ENCODE measurements around the gene NBAS.

Gene NBAS

DNA sequence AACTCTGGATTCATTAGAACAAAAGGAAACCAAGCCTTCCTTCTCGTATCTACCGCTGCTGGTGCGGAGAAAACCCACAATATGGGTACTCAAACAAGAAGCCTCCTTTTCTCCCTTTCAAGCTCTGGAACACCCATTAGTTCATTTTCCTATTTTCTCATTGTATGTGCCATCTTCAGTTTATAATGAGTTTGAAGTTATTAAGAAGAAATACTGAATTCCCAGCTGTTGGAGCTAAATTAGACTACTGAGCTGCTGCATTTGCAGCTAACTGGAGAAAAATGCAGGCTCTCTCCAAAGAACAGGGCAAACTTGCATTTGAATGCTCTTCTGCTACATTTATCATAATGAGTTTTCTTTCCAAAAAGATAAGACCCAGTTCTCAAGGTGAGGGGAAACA lies 398.5 kb downstream of the NBAS start:
- intact Hi-C loops (cut with DNase I; ENCODE audit: low total_unique reads), result no loop called here
- H3K4me1 ChIP-seq, result no peaks in the 10 kb centered on the region
- TF ChIP-seq, protein P1, sequence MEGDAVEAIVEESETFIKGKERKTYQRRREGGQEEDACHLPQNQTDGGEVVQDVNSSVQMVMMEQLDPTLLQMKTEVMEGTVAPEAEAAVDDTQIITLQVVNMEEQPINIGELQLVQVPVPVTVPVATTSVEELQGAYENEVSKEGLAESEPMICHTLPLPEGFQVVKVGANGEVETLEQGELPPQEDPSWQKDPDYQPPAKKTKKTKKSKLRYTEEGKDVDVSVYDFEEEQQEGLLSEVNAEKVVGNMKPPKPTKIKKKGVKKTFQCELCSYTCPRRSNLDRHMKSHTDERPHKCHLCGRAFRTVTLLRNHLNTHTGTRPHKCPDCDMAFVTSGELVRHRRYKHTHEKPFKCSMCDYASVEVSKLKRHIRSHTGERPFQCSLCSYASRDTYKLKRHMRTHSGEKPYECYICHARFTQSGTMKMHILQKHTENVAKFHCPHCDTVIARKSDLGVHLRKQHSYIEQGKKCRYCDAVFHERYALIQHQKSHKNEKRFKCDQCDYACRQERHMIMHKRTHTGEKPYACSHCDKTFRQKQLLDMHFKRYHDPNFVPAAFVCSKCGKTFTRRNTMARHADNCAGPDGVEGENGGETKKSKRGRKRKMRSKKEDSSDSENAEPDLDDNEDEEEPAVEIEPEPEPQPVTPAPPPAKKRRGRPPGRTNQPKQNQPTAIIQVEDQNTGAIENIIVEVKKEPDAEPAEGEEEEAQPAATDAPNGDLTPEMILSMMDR (IDR thresholded peaks at IDR 0.05), result no peak
- peaks cover 8 to 21% (median 10%) of the 10 kb centered on the region in 3 donors for H3K36me3 ChIP-seq
- H3K4me3 ChIP-seq, result no peak overlapping the region
- H3K9me3 ChIP-seq, result no peaks in the 10 kb centered on the region
- DNase-seq, result no peak
- H3K27me3 ChIP-seq, result no peaks in the 10 kb centered on the region
- H3K27ac ChIP-seq, result no peak overlapping the region

GRCh38 chr2:15160201-15160991 lies 400.7 kb downstream of the NBAS start:
- H3K27ac ChIP-seq, result no peak overlapping the region
- no peak overlapping the region for H3K4me3 ChIP-seq
- intact Hi-C loops (cut with DNase I; ENCODE audit: low total_unique reads), result no loop called here
- H3K4me1 ChIP-seq, result no peaks in the 10 kb centered on the region
- H3K27me3 ChIP-seq, result no peaks in the 10 kb centered on the region
- H3K36me3 ChIP-seq, result peaks cover 0 to under 1% (median 0%) of the 10 kb centered on the region in 3 donors
- TF ChIP-seq, protein P1 (IDR thresholded peaks at IDR 0.05), result no peak
- no peaks in the 10 kb centered on the region for H3K9me3 ChIP-seq
- DNase-seq, result no peak

GRCh38 chr2:15159751-15160177 lies 401.4 kb downstream of the NBAS start:
- no peaks in the 10 kb centered on the region for H3K27me3 ChIP-seq
- H3K9me3 ChIP-seq, result no peaks in the 10 kb centered on the region
- H3K4me1 ChIP-seq, result no peaks in the 10 kb centered on the region
- no peaks in the 10 kb centered on the region for H3K36me3 ChIP-seq
- H3K4me3 ChIP-seq, result no peak overlapping the region
- intact Hi-C loops (cut with DNase I; ENCODE audit: low total_unique reads), result no loop called here
- DNase-seq, result no peak
- TF ChIP-seq, protein P1 (IDR thresholded peaks at IDR 0.05), result no peak
- no peak overlapping the region for H3K27ac ChIP-seq

GRCh38 chr2:15159206-15159605 lies 401.9 kb downstream of the NBAS start:
- Histone ChIP-seq H3K27ac (no peak overlapping the region), H3K4me3 (no peak overlapping the region), H3K4me1 (no peaks in the 10 kb centered on the region), H3K36me3 (no peaks in the 10 kb centered on the region), H3K9me3 (no peaks in the 10 kb centered on the region), H3K27me3 (no peaks in the 10 kb centered on the region)
- intact Hi-C loops (cut with DNase I; ENCODE audit: low total_unique reads), result no loop called here
- DNase-seq, result no peak
- TF ChIP-seq, protein P1 (IDR thresholded peaks at IDR 0.05), result no peak

DNA sequence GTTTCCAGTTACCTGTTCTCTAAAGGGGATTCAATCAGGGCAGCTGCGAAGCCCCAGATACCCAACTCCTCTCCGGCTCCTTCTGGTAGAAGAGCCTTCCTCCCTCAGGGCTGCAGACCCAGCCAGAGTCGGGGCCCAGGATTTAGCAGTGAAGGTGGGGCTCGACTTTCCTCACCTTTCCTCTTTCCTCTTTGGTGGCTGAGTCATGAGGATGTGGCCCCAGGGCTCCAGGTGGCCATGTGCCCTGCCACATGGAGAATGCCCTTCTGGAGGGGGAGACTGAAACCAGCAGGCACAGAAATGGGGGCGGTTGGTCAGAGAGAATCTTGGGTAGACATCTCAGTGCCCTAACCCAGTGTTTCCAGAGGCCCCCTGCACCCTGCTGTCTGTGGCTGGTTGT lies 402.6 kb downstream of the NBAS start:
- intact Hi-C loops (cut with DNase I; ENCODE audit: low total_unique reads), result no loop called here
- H3K9me3 ChIP-seq, result no peaks in the 10 kb centered on the region
- no peak for DNase-seq

More for the DNA sequence above, 402.6 kb downstream of the NBAS start:
- no peaks in the 10 kb centered on the region for H3K27me3 ChIP-seq
- H3K4me1 ChIP-seq, result no peaks in the 10 kb centered on the region
- no peak overlapping the region for H3K27ac ChIP-seq
- no peak overlapping the region for H3K4me3 ChIP-seq
- TF ChIP-seq, protein P1 (IDR thresholded peaks at IDR 0.05), result no peak
- H3K36me3 ChIP-seq, result no peaks in the 10 kb centered on the region

Measured in tibial artery (tissue), 4 donors.